MM.1S (cell line): ENCODE data around the gene IVNS1ABP.

Experiments used
- DNase-seq: peaks from one replicate; pipeline ENCODE4 v3.0.0-alpha.2; 2015
- H2AFZ ChIP-seq: fragments of 300-600 bp; sonication (generic); 2 replicates; pipeline ENCODE4 v1.6.0; 2016; ENCODE audit warnings: antibody characterized with exemption, low read length
- H3F3A ChIP-seq: fragments of 300-600 bp; sonication (generic); 2 replicates; pipeline ENCODE4 v1.6.1; 2016; ENCODE audit warnings: mild to moderate bottlenecking, antibody characterized with exemption, low read length, moderate library complexity, mixed read lengths; ENCODE audit not compliant: insufficient read depth
- H3K27ac ChIP-seq: fragments of 300-600 bp; sonication (generic); 2 replicates; pipeline ENCODE4 v1.5.1; 2016; ENCODE audit warnings: mild to moderate bottlenecking, low read length
- H3K27me3 ChIP-seq: fragments of 300-600 bp; sonication (generic); replicated peaks from 2 replicates; pipeline ENCODE4 v1.6.0; 2016; ENCODE audit warnings: low read length; ENCODE audit not compliant: insufficient read depth
- H3K36me3 ChIP-seq: fragments of 300-600 bp; sonication (generic); replicated peaks from 2 replicates; pipeline ENCODE4 v1.6.1; 2016; ENCODE audit warnings: mild to moderate bottlenecking, low read length, mixed read lengths; ENCODE audit not compliant: insufficient read depth
- H3K4me1 ChIP-seq: fragments of 300-600 bp; sonication (generic); 2 replicates; pipeline ENCODE4 v1.6.1; 2016; ENCODE audit warnings: low read length, mixed read lengths
- H3K4me2 ChIP-seq: fragments of 300-600 bp; sonication (generic); 2 replicates; pipeline ENCODE4 v1.6.0; 2016; ENCODE audit warnings: low read depth, low read length
- H3K4me3 ChIP-seq: fragments of 300-600 bp; sonication (generic); 2 replicates; pipeline ENCODE4 v1.5.1; 2016; ENCODE audit warnings: low read length, mixed read lengths
- H3K79me2 ChIP-seq: fragments of 300-600 bp; sonication (generic); 2 replicates; pipeline ENCODE4 v1.6.1; 2016; ENCODE audit warnings: mixed run types, low read length, mixed read lengths
- H3K9ac ChIP-seq: fragments of 300-600 bp; sonication (generic); 2 replicates; pipeline ENCODE4 v1.6.1; 2016; ENCODE audit warnings: low read length, mixed read lengths
- H3K9me2 ChIP-seq: fragments of 300-600 bp; sonication (generic); replicated peaks from 2 replicates; pipeline ENCODE4 v1.6.1; 2016; ENCODE audit warnings: mild to moderate bottlenecking, low read length, mixed read lengths; ENCODE audit not compliant: insufficient read depth
- H3K9me3 ChIP-seq: fragments of 300-600 bp; sonication (generic); replicated peaks from 2 replicates; pipeline ENCODE4 v1.6.1; 2016; ENCODE audit warnings: mild to moderate bottlenecking, low read length, mixed read lengths; ENCODE audit not compliant: insufficient read depth
- H4K20me1 ChIP-seq: fragments of 300-600 bp; sonication (generic); 2 replicates; pipeline ENCODE4 v1.6.1; 2016; ENCODE audit warnings: mild to moderate bottlenecking, low read length, moderate library complexity, mixed read lengths; ENCODE audit not compliant: insufficient read depth
- EZH2 ChIP-seq: fragments of 300-600 bp; sonication (generic); optimal IDR thresholded peaks from 2 replicates; pipeline ENCODE3; 2017; ENCODE audit warnings: low read depth, mild to moderate bottlenecking, antibody characterized with exemption, low read length, mixed read lengths
- EZH2phosphoT487 ChIP-seq: fragments of 300-600 bp; sonication (generic); IDR thresholded peaks from 2 replicates; pipeline ENCODE4 v1.6.1; 2018; ENCODE audit warnings: antibody characterized with exemption, low read length
- TF ChIP-seq, protein P1 (sequence below): fragments of 300-600 bp; sonication (generic); IDR thresholded peaks from 2 replicates; pipeline ENCODE4 v1.5.1; 2016; ENCODE audit warnings: antibody characterized with exemption, low read length, mixed read lengths

The IVNS1ABP gene

GRCh38 chr1:185284116-185284515, 32.9 kb downstream of the IVNS1ABP start:
- DNase-seq: no peak
- Histone ChIP-seq H3K9me2 (no peaks in the 10 kb centered on the region), H3K79me2 (no peaks in the 10 kb centered on the region), H3K9ac (no peak overlapping the region), H3K27me3 (no peaks in the 10 kb centered on the region), H3F3A (no peaks in the 10 kb centered on the region), H3K27ac (no peak overlapping the region), H3K4me2 (no peak overlapping the region), H4K20me1 (no peaks in the 10 kb centered on the region), H2AFZ (no peak overlapping the region), H3K4me3 (no peak overlapping the region), H3K36me3 (no peaks in the 10 kb centered on the region), H3K9me3 (no peaks in the 10 kb centered on the region), H3K4me1 (peaks cover 16% of the 10 kb centered on the region)
- TF ChIP-seq, protein P1, sequence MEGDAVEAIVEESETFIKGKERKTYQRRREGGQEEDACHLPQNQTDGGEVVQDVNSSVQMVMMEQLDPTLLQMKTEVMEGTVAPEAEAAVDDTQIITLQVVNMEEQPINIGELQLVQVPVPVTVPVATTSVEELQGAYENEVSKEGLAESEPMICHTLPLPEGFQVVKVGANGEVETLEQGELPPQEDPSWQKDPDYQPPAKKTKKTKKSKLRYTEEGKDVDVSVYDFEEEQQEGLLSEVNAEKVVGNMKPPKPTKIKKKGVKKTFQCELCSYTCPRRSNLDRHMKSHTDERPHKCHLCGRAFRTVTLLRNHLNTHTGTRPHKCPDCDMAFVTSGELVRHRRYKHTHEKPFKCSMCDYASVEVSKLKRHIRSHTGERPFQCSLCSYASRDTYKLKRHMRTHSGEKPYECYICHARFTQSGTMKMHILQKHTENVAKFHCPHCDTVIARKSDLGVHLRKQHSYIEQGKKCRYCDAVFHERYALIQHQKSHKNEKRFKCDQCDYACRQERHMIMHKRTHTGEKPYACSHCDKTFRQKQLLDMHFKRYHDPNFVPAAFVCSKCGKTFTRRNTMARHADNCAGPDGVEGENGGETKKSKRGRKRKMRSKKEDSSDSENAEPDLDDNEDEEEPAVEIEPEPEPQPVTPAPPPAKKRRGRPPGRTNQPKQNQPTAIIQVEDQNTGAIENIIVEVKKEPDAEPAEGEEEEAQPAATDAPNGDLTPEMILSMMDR: no peak
- TF ChIP-seq EZH2phosphoT487 (no peak), EZH2 (no peak)

- Histone ChIP-seq H4K20me1 (no peaks in the 10 kb centered on the region), H3K4me3 (no peak overlapping the region), H3K9me3 (no peaks in the 10 kb centered on the region), H3K27ac (no peak overlapping the region), H3K4me1 (peaks cover 8% of the 10 kb centered on the region; the same call in 1 of the 2 replicates), H3F3A (no peaks in the 10 kb centered on the region), H3K9me2 (no peaks in the 10 kb centered on the region), H2AFZ (no peak overlapping the region), H3K27me3 (no peaks in the 10 kb centered on the region), H3K9ac (no peak overlapping the region), H3K36me3 (no peaks in the 10 kb centered on the region), H3K79me2 (no peaks in the 10 kb centered on the region), H3K4me2 (no peak overlapping the region)
- TF ChIP-seq EZH2: no peak
- TF ChIP-seq EZH2phosphoT487: no peak
- TF ChIP-seq, protein P1: no peak
- peak; percentile 24 for DNase-seq
Measured at GRCh38 chr1:185281245-185281644, 35.8 kb downstream of the IVNS1ABP start.

DNA sequence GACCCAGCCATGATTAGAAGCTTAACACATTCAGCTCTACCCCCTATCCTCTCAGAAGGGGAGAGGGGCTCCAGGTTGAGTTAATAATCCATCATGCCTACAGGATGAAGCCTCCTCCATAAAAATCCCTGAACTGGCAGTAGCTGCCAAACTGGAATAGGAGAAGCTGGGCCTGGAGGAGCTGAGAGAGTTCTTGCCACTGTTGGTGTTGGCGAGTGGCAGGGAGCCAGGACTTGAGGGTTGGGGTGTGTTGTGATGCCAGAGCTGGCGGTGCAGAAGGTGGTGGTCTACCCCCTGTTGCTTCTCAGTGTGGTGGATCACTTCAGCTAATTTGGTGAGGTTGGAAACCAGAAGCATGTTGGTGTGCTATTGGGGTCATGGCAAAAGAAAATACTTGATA, 36.5 kb downstream of the IVNS1ABP start:
- H3K27ac ChIP-seq: no peak overlapping the region
- H2AFZ ChIP-seq: no peak overlapping the region
- H3K9me2 ChIP-seq: no peaks in the 10 kb centered on the region
- H3K4me1 ChIP-seq: peaks cover 8% of the 10 kb centered on the region; the same call in 1 of the 2 replicates
- H3K27me3 ChIP-seq: no peaks in the 10 kb centered on the region
- no peaks in the 10 kb centered on the region for H3K9me3 ChIP-seq
- DNase-seq: no peak
- no peaks in the 10 kb centered on the region for H3K79me2 ChIP-seq
- TF ChIP-seq EZH2 (no peak), EZH2phosphoT487 (no peak)
- TF ChIP-seq, protein P1: no peak
- H3K9ac ChIP-seq: no peak overlapping the region
- H3K4me3 ChIP-seq: no peak overlapping the region
- H4K20me1 ChIP-seq: no peaks in the 10 kb centered on the region
- no peak overlapping the region for H3K4me2 ChIP-seq
- no peaks in the 10 kb centered on the region for H3K36me3 ChIP-seq
- no peaks in the 10 kb centered on the region for H3F3A ChIP-seq
